Astrocyte of the spinal cord (primary cell): ENCODE results near the gene CREB1.
"Not testable (repeated sequence)": the region's sequence is repeated elsewhere in the genome, so short reads cannot be mapped to it uniquely, and the experiment has no call there.

Experiments
- DNase-seq: peaks from one replicate; pipeline ENCODE4 v3.0.0; 2011; ENCODE audit warnings: low read depth, low spot score
- H3K4me3 ChIP-seq: 2 replicates; pipeline ENCODE4 v1.5.1; 2011; ENCODE audit warnings: low read depth, mild to moderate bottlenecking, low read length, moderate library complexity
- in situ Hi-C: cut with HindIII; loops from 2 replicates; pipeline ENCODE4 v1.10.0; 2017; ENCODE audit warnings: low sequenced_read_pairs
- TF ChIP-seq, protein P1 (sequence below): IDR thresholded peaks from 2 replicates; pipeline ENCODE4 v1.5.1; 2012; ENCODE audit warnings: low read depth, mild to moderate bottlenecking, low read length, inconsistent platforms

CREB1 gene

DNA sequence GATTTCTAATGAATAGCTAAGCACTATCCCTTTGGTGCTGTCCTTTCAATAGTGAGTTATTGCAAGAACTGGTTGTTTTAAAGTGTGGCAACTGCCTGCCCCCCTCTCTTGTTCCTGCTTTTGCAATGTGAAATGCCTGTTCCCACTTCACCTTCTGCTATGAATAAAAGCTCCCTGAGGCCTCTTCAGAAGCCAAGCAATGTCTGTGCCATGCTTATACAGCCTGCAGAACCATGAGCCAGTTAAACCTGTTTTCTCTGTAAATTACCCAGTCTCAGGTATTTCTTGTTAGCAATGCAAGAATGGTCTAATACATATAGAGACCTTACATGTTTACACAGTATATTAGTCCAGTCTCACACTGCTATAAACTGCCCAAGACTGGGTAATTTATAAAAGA is 110.4 kb downstream of the CREB1 start:
- DNase-seq, result no peak
- TF ChIP-seq, protein P1, sequence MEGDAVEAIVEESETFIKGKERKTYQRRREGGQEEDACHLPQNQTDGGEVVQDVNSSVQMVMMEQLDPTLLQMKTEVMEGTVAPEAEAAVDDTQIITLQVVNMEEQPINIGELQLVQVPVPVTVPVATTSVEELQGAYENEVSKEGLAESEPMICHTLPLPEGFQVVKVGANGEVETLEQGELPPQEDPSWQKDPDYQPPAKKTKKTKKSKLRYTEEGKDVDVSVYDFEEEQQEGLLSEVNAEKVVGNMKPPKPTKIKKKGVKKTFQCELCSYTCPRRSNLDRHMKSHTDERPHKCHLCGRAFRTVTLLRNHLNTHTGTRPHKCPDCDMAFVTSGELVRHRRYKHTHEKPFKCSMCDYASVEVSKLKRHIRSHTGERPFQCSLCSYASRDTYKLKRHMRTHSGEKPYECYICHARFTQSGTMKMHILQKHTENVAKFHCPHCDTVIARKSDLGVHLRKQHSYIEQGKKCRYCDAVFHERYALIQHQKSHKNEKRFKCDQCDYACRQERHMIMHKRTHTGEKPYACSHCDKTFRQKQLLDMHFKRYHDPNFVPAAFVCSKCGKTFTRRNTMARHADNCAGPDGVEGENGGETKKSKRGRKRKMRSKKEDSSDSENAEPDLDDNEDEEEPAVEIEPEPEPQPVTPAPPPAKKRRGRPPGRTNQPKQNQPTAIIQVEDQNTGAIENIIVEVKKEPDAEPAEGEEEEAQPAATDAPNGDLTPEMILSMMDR, result no peak
- in situ Hi-C loops, result no loop called here
- no peak overlapping the region for H3K4me3 ChIP-seq

DNA sequence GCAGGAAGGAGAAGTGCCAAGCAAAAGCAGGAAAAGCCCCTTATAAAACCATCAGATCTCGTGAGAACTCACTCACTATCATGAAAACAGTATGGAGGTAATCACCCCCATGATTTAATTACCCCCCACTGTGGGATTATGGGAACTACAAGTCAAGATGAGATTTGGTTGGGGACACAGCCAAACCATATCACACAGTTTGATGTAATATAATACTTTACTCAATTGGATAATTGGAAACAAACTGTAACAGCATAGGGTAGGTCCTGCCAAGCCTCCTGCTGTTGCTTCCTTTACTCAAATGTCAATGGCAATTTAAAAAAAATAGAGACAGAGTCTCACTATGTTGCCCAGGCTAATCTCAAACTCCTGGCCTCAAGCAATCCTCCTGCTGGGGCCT is 110.9 kb downstream of the CREB1 start:
- DNase-seq, result no peak
- TF ChIP-seq, protein P1, result no peak
- no peak overlapping the region for H3K4me3 ChIP-seq
- in situ Hi-C loops, result no loop called here

DNA sequence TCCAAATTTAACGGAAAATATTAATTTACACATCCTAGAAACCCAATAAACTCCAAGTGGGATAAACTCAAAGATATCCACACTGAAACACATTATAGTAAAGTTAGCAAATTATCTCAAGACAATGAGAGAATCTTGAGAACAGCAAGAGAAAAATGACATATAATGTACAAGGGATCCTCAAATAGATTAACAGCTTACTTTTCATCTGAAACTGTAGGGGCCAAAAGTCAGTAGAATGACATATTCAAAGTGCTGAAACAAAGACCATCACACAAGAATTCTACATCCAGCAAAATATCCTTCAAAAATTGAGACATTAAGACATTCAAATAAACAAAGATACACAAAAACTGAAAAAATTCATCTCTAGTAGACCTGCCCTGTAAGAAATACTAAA is 114.1 kb downstream of the CREB1 start:
- H3K4me3 ChIP-seq, result no peak overlapping the region
- TF ChIP-seq, protein P1, result no peak
- in situ Hi-C loops, result no loop called here
- no peak for DNase-seq

DNA sequence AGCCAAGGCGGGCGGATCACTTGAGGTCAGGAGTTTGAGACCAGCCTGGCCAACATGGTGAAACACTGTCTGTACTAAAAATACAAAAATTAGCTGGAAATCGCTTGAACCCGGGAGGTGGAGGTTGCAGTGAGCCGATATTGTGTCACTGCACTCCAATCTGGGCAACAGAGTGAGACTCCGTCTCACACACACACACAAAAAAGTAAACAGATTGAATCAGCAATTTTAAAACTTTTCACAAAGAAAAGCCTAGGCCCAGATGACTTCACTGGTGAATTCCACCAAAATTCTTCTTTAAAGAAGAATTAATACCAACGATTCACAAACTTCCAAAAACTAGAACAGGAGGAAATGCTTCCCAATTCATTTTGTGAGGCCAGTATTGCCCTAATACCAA is 116.8 kb downstream of the CREB1 start:
- in situ Hi-C loops, DNase-seq, H3K4me3 ChIP-seq: not testable (repeated sequence)
